ENCODE results near the gene HSPB1. TPM values are rescaled to one million over a fixed set of nuclear protein-coding genes. Genes with fewer than 3 reads are reported as not detected.
A peak's percentile ranks its signal among the peaks of the same experiment; 100 is the strongest.

HSPB1 gene
- total and polyA plus RNA-seq, 2 of the 13 experiments (the other 11 are each of a cell fraction or from before 2014, with no cell fraction given), result 21.0 to 38.6 TPM

DNA sequence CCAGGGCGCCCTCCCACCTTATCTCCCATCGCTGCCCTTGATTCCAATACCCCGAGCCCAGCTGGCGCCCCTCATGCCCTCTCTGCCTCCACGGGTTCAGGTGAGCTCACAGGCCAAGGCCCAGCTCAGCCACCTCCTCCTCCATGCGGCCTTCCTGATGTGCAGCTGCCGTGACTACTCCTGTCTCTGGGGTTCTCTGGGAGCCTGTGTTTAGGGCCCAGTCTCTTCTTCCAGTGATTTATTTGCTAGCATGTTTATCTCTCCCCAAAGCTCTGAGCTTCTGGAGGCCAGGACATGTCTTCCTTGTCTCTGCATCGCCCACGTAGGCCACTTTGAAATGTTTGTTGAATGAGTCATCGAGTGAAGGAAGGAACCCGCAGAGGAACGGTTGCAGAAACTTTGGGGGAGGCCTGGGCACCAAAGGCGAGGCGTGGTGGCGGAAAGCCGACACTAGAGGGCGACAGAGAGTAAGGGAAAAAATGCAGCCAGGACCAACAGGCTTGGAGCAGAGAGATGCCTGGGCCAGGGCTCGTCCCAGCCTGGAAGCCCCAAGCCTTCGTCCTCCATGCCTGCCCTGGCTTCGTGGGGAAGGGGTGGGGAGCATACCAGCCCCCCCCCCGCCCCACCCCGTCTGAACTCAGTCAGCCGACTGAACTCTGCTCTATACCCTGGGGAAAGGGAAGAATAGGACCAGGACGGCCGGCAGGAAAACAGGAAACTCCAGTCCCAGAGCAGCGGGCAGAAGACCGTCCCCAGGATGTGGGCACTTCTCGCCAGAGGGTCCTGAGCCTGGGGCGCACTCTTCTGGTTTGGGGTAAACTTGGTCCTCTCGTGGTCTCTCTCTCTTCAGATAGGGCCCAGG, 10.9 kb upstream of the HSPB1 start (continued):
- TF ChIP-seq BRF2 (CRISPR knock-in tag; IDR thresholded peaks at IDR 0.05) (no peak; the same call in 1 of the 2 replicates), ZNF33A (CRISPR knock-in tag; IDR thresholded peaks at IDR 0.05; ENCODE audit: borderline replicate concordance) (no peak), SP4 (CRISPR knock-in tag; IDR thresholded peaks at IDR 0.05) (no peak), KDM3A (CRISPR knock-in tag; IDR thresholded peaks at IDR 0.05; ENCODE audit: low read depth) (0 out of 2 replicates have a peak, but pooled peaks have one; percentile 71), DR1 (CRISPR knock-in tag; IDR thresholded peaks at IDR 0.05) (no peak), BATF2 (CRISPR knock-in tag; IDR thresholded peaks at IDR 0.05) (no peak), CBFB (CRISPR knock-in tag; IDR thresholded peaks at IDR 0.05) (no peak), ZHX1 (CRISPR knock-in tag; IDR thresholded peaks at IDR 0.05; ENCODE audit: low read depth) (0 out of 2 replicates have a peak, but pooled peaks have one; percentile 23), ZBTB10 (CRISPR knock-in tag; IDR thresholded peaks at IDR 0.05; ENCODE audit: borderline replicate concordance) (no peak), ZC3H4 (CRISPR knock-in tag; IDR thresholded peaks at IDR 0.05; ENCODE audit: borderline replicate concordance) (no peak), ZNF333 (CRISPR knock-in tag; IDR thresholded peaks at IDR 0.05; ENCODE audit: borderline replicate concordance) (0 out of 2 replicates have a peak, but pooled peaks have one; percentile 38), ZSCAN30 (CRISPR knock-in tag; IDR thresholded peaks at IDR 0.05) (no peak), CTCF (CRISPR knock-in tag; IDR thresholded peaks at IDR 0.05) (peak; percentile 97)
- TF ChIP-seq, protein P1, sequence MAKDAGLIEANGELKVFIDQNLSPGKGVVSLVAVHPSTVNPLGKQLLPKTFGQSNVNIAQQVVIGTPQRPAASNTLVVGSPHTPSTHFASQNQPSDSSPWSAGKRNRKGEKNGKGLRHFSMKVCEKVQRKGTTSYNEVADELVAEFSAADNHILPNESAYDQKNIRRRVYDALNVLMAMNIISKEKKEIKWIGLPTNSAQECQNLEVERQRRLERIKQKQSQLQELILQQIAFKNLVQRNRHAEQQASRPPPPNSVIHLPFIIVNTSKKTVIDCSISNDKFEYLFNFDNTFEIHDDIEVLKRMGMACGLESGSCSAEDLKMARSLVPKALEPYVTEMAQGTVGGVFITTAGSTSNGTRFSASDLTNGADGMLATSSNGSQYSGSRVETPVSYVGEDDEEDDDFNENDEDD (CRISPR knock-in tag; IDR thresholded peaks at IDR 0.05; ENCODE audit: borderline replicate concordance), result peak; percentile 27; the same call in 1 of the 2 replicates
- TF ChIP-seq, protein P2, sequence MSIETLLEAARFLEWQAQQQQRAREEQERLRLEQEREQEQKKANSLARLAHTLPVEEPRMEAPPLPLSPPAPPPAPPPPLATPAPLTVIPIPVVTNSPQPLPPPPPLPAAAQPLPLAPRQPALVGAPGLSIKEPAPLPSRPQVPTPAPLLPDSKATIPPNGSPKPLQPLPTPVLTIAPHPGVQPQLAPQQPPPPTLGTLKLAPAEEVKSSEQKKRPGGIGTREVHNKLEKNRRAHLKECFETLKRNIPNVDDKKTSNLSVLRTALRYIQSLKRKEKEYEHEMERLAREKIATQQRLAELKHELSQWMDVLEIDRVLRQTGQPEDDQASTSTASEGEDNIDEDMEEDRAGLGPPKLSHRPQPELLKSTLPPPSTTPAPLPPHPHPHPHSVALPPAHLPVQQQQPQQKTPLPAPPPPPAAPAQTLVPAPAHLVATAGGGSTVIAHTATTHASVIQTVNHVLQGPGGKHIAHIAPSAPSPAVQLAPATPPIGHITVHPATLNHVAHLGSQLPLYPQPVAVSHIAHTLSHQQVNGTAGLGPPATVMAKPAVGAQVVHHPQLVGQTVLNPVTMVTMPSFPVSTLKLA (IDR thresholded peaks at IDR 0.05), result no peak

All from HepG2 (cell line).